Measurements from ENCODE around the gene CLDND2. TPM values are rescaled to one million over a fixed set of nuclear protein-coding genes. Genes with fewer than 3 reads are reported as not detected.

CLDND2 gene
- total and polyA plus RNA-seq, 10 of the 15 experiments (the other 5 are each of a cell fraction or from before 2014, with no cell fraction given): 0.24 to 7.1 (median 1.8) TPM; not detected in 1

GRCh38 chr19:51367255-51367564 is 1.6 kb downstream of the CLDND2 start:
- Histone ChIP-seq H4K20me1 (ENCODE audit: control insufficient read depth, insufficient read depth) (no peaks in the 10 kb centered on the region), H3K79me2 (ENCODE audit: control insufficient read depth, insufficient read depth, low read length) (peaks cover 18% of the 10 kb centered on the region), H3K27ac (ENCODE audit: control insufficient read depth, insufficient read depth) (peak overlapping the region; percentile 56), H3K4me2 (ENCODE audit: control insufficient read depth, insufficient read depth) (peak overlapping the region; percentile 48), H3K27me3 (replicated peaks in 1 of 2; ENCODE audit: control insufficient read depth in 2 of 2, insufficient read depth in 2 of 2, low read length in 1 of 2) (no peaks in the 10 kb centered on the region), H3K9ac (ENCODE audit: control insufficient read depth, insufficient read depth, low read length) (peak overlapping the region; percentile 80), H3K4me3 (peak overlapping the region; percentile 77), H3K36me3 (ENCODE audit: control insufficient read depth in 2 of 2, insufficient read depth in 2 of 2, low read length in 1 of 2) (no peaks in the 10 kb centered on the region), H3K9me3 (replicated peaks; ENCODE audit: control insufficient read depth, insufficient read depth, low read length) (no peaks in the 10 kb centered on the region), H2AFZ (ENCODE audit: control insufficient read depth, low read depth, low read length) (peak overlapping the region; percentile 58), H3K4me1 (ENCODE audit: control insufficient read depth, insufficient read depth, low read length) (peaks cover 19% of the 10 kb centered on the region)
- ChIA-PET POLR2A (interaction anchor here (1.0 to 2.8 kb wide), 8 partner anchors 10 to 74 kb away, joined by 3 to 64 read pairs (median 8); partner anchors contain the start of genes C19orf84 and SIGLEC10), CTCF (interaction anchor here (0.7 to 2.4 kb wide), 7 partner anchors 9 to 73 kb away, joined by 3 to 12 read pairs (median 4); no protein-coding TSS in a partner anchor), RAD21 (ENCODE audit: unreplicated experiment) (interaction anchor here (1.2 to 2.3 kb wide), 6 partner anchors 9 to 50 kb away, joined by 4 to 34 read pairs (median 8); partner anchors contain the start of gene SIGLEC10), SMC1A (ENCODE audit: uncharacterized antibody, unreplicated experiment) (interaction anchor here (0.6 to 1.9 kb wide), 5 partner anchors 9 to 50 kb away, joined by 3 to 10 read pairs (median 5); partner anchors contain the start of gene SIGLEC10)
- ATAC-seq: no peak; the same call in 2 of the 3 replicates
- no peak for FAIRE-seq
- DNase-seq (ENCODE audit: low read depth, low spot score): no peak
- no TSS peak for BruUV-seq (replicated peaks)
- 2% methylated on average over 15 of the region's 15 CpGs for WGBS (ENCODE audit: insufficient coverage, insufficient replicate concordance, low lambda C conversion rate, missing lambda C conversion rate)
- TF ChIP-seq CREM (IDR thresholded peaks at IDR 0.05; ENCODE audit: low read depth) (no peak; the same call in 1 of the 2 replicates), NR2C2 (IDR thresholded peaks at IDR 0.05; ENCODE audit: borderline replicate concordance, control insufficient read depth, insufficient read length, low read depth) (no peak), HDAC2 (IDR thresholded peaks at IDR 0.05) (no peak), TBL1XR1 (IDR thresholded peaks at IDR 0.05; ENCODE audit: low read depth, low read length) (no peak), E4F1 (IDR thresholded peaks at IDR 0.05; ENCODE audit: borderline replicate concordance, partially characterized antibody) (no peak), POLR2A (IDR thresholded peaks at IDR 0.05; ENCODE audit: low read depth, low read length) (0 out of 2 replicates have a peak, but pooled peaks have one; percentile 9), RUNX3 (IDR thresholded peaks at IDR 0.05; ENCODE audit: low read length) (0 out of 2 replicates have a peak, but pooled peaks have one; percentile 27), BACH1 (IDR thresholded peaks at IDR 0.05; ENCODE audit: borderline replicate concordance) (peak; percentile 19; the same call in 1 of the 2 replicates), GABPA (IDR thresholded peaks at IDR 0.05; ENCODE audit: low read depth) (no peak)
- in situ Hi-C loops (cut with MboI) (loop anchor here (10.0 to 25.0 kb wide), 2 partner anchors 552 to 1030 kb away; partner anchors contain the start of gene KCNC3), intact Hi-C loops (cut with micrococcal nuclease; ENCODE audit: unreplicated experiment) (loop anchor here (1.0 to 2.0 kb wide), 2 partner anchors 27 to 28 kb away; no protein-coding TSS in a partner anchor)
